GM23248 (cell line): ENCODE measurements around the gene BBOX1. TPM values are rescaled to one million over a fixed set of nuclear protein-coding genes. Genes with fewer than 3 reads are reported as not detected.

Source experiments
- DNase-seq: peaks from one replicate; pipeline ENCODE4 v3.0.0-alpha.2; 2015
- H2AFZ ChIP-seq: fragments of 200-600 bp; sonication (generic); 2 replicates; pipeline ENCODE4 v1.6.1; 2016; ENCODE audit warnings: antibody characterized with exemption
- H3F3A ChIP-seq: fragments of 200-600 bp; sonication (generic); 2 replicates; pipeline ENCODE4 v1.6.1; 2016; ENCODE audit warnings: mild to moderate bottlenecking, antibody characterized with exemption, mixed run types; ENCODE audit not compliant: insufficient read depth
- H3K27ac ChIP-seq: fragments of 200-600 bp; sonication (generic); 2 replicates; pipeline ENCODE4 v1.5.1; 2016; ENCODE audit warnings: mild to moderate bottlenecking
- H3K27me3 ChIP-seq: fragments of 200-600 bp; sonication (generic); replicated peaks from 2 replicates; pipeline ENCODE4 v1.6.1; 2016; ENCODE audit warnings: mild to moderate bottlenecking; ENCODE audit not compliant: insufficient read depth
- H3K36me3 ChIP-seq: fragments of 200-600 bp; sonication (generic); 2 replicates; pipeline ENCODE4 v1.6.1; 2016; ENCODE audit warnings: low read depth, mild to moderate bottlenecking
- H3K4me1 ChIP-seq: fragments of 200-600 bp; sonication (generic); 2 replicates; pipeline ENCODE4 v1.6.1; 2016; ENCODE audit warnings: mild to moderate bottlenecking; ENCODE audit not compliant: insufficient read depth
- H3K4me2 ChIP-seq: fragments of 200-600 bp; sonication (generic); one replicate; pipeline ENCODE4 v1.6.1; 2016; ENCODE audit warnings: mild to moderate bottlenecking; ENCODE audit not compliant: unreplicated experiment
- H3K4me3 ChIP-seq: fragments of 200-600 bp; sonication (generic); 2 replicates; pipeline ENCODE4 v1.5.1; 2016; ENCODE audit warnings: mild to moderate bottlenecking
- H3K79me2 ChIP-seq: fragments of 200-600 bp; sonication (generic); 2 replicates; pipeline ENCODE4 v1.6.1; 2016; ENCODE audit warnings: mild to moderate bottlenecking; ENCODE audit not compliant: insufficient read depth
- H3K9ac ChIP-seq: fragments of 200-600 bp; sonication (generic); 2 replicates; pipeline ENCODE4 v1.6.1; 2016; ENCODE audit warnings: mild to moderate bottlenecking
- H3K9me2 ChIP-seq: fragments of 200-600 bp; sonication (generic); 2 replicates; pipeline ENCODE4 v1.6.1; 2016; ENCODE audit warnings: mixed run types, mild to moderate bottlenecking, moderate library complexity; ENCODE audit not compliant: insufficient read depth
- H3K9me3 ChIP-seq: fragments of 200-600 bp; sonication (generic); one replicate; pipeline ENCODE4 v1.6.1; 2017; ENCODE audit warnings: low read depth
- H4K20me1 ChIP-seq: fragments of 200-600 bp; sonication (generic); 2 replicates; pipeline ENCODE4 v1.6.0; 2016; ENCODE audit not compliant: insufficient read depth
- EZH2 ChIP-seq: fragments of 200-600 bp; sonication (generic); IDR thresholded peaks from 2 replicates; pipeline ENCODE4 v1.6.1; 2018; ENCODE audit warnings: antibody characterized with exemption, mild to moderate bottlenecking; ENCODE audit not compliant: insufficient read depth, poor library complexity, severe bottlenecking
- EZH2phosphoT487 ChIP-seq: fragments of 200-600 bp; sonication (generic); IDR thresholded peaks from 2 replicates; pipeline ENCODE4 v1.6.1; 2018; ENCODE audit warnings: antibody characterized with exemption, moderate library complexity, mild to moderate bottlenecking, low read depth; ENCODE audit not compliant: insufficient read depth
- WGBS, 2 experiments: methylation state at CpG; one replicate each; pipeline ENCODE4 v1.1.6; 2015 to 2017; ENCODE audit warnings: low lambda C conversion rate in 2 of 2, low coverage in 1 of 2; ENCODE audit errors: missing lambda C conversion rate in 2 of 2; 5-methylcytosine and 5-hydroxymethylcytosine counted together
- in situ Hi-C: fragments of 300-500 bp; cut with MboI; formaldehyde crosslinking; loops from 2 replicates; pipeline ENCODE4 v1.15.0; 2020
- polyA plus RNA-seq: library from polyadenylated mRNA; unstranded; fragments of >200 nt; fragmentation: Nextera tagmentation; extraction: Ambion mirVana; gene quantifications from 2 replicates; pipeline ENCODE4 v1.2.1, GENCODE V29; 2016
- total RNA-seq: library from RNA; depleted of rRNA; stranded (reverse); fragments of >200 nt; shearing (Covaris generic); gene quantifications from 2 replicates; pipeline ENCODE4 v1.2.3, GENCODE V29; 2014

Gene BBOX1
- total and polyA plus RNA-seq, 2 experiments from 2014 or later: 0.23 TPM; not detected in 1

DNA sequence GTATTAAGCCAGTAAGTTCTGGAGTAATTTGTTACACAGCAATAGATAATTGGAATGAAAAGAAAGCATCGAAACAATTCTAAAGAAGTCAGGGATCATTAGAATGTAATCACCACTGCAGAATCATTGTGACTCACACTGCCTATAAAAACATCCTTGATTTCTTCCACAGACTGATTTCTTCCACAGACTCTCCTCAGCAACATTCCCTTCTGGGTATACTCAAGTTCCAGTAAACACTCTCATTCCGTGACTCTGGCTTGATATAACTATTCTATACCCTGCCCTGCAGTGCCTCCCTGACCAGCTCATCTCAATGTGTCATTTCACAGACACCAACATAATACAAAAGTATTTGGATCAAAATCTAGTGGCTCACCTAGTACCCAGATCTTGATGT is 120.5 kb downstream of the BBOX1 start:
- H3K27me3 ChIP-seq: no peaks in the 10 kb centered on the region
- no peaks in the 10 kb centered on the region for H3K79me2 ChIP-seq
- H3K9me3 ChIP-seq: no peaks in the 10 kb centered on the region
- no peak overlapping the region for H3K4me2 ChIP-seq
- in situ Hi-C loops: no loop called here
- no peaks in the 10 kb centered on the region for H3K36me3 ChIP-seq
- no peak overlapping the region for H3K9ac ChIP-seq
- DNase-seq: peak; percentile 14
- peaks cover 18% of the 10 kb centered on the region for H3F3A ChIP-seq
- no peak overlapping the region for H3K4me3 ChIP-seq
- TF ChIP-seq EZH2phosphoT487: no peak
- no peak for TF ChIP-seq EZH2
- H2AFZ ChIP-seq: no peak overlapping the region
- H4K20me1 ChIP-seq: no peaks in the 10 kb centered on the region
- no peak overlapping the region for H3K27ac ChIP-seq
- H3K4me1 ChIP-seq: peaks cover 5% of the 10 kb centered on the region
- WGBS, 2 experiments: 75 to 80% methylated on average over 2 of the region's 2 CpGs
- no peaks in the 10 kb centered on the region for H3K9me2 ChIP-seq

DNA sequence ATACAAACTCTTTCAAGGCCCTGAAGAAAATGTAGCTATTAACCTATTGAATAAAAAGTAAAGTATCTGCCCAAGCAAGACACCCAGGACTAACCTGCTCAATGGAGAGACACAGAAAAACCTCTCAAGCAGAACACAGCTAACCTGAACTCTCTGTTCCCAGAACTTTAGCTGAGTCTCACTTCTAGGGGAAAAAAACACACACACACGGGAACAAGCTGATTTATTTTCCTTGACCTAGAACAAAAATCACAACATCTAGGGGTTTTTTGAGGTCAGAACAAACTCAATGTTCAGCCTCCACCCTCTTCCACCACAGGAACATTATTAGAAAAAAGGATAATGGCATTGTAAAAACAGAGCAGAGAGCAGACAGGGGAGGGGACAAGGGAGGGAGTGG is 121.6 kb downstream of the BBOX1 start:
- no peak overlapping the region for H3K9ac ChIP-seq
- in situ Hi-C loops: no loop called here
- WGBS, 2 experiments: 42 to 68% methylated on average over 1 of the region's 1 CpG
- H3K36me3 ChIP-seq: no peaks in the 10 kb centered on the region
- no peaks in the 10 kb centered on the region for H3K9me2 ChIP-seq
- H3F3A ChIP-seq: peaks cover 18% of the 10 kb centered on the region
- no peaks in the 10 kb centered on the region for H3K79me2 ChIP-seq
- no peak overlapping the region for H3K4me2 ChIP-seq
- no peak for DNase-seq
- H3K9me3 ChIP-seq: no peaks in the 10 kb centered on the region
- H3K4me1 ChIP-seq: peaks cover 5% of the 10 kb centered on the region
- no peaks in the 10 kb centered on the region for H4K20me1 ChIP-seq
- H3K4me3 ChIP-seq: no peak overlapping the region
- no peak overlapping the region for H3K27ac ChIP-seq
- no peak for TF ChIP-seq EZH2
- TF ChIP-seq EZH2phosphoT487: no peak
- no peaks in the 10 kb centered on the region for H3K27me3 ChIP-seq
- H2AFZ ChIP-seq: no peak overlapping the region

DNA sequence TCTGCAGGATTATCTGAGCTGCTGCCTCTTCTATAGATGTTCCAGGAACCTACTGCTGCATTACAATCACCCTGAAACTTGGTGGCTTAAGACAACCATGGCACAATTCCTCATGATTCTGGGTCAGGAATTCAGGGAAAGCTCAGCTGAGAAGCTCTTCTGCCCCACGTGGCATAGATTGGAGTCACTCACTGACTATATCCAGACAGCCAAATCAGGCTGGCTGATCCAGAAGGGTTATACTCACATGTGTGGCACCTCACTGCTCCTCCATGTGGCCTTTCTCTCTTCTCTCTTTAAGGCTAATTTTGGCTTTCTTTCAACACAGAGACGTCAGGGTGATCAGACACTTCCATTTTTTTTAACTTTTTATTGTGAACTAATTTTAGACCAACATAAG is 125.5 kb downstream of the BBOX1 start:
- no peak overlapping the region for H3K27ac ChIP-seq
- no peak for TF ChIP-seq EZH2phosphoT487
- TF ChIP-seq EZH2: no peak
- no peak overlapping the region for H3K4me2 ChIP-seq
- no peaks in the 10 kb centered on the region for H4K20me1 ChIP-seq
- no peaks in the 10 kb centered on the region for H3K9me2 ChIP-seq
- H3K9me3 ChIP-seq: no peaks in the 10 kb centered on the region
- H3K79me2 ChIP-seq: no peaks in the 10 kb centered on the region
- DNase-seq: peak; percentile 19
- no peaks in the 10 kb centered on the region for H3K36me3 ChIP-seq
- WGBS, 2 experiments: 13 to 22% methylated on average over 2 of the region's 2 CpGs
- no peak overlapping the region for H3K9ac ChIP-seq
- H3K4me3 ChIP-seq: no peak overlapping the region
- no peaks in the 10 kb centered on the region for H3K27me3 ChIP-seq
- H3K4me1 ChIP-seq: peaks cover 4% of the 10 kb centered on the region
- peaks cover 3% of the 10 kb centered on the region for H3F3A ChIP-seq
- in situ Hi-C loops: no loop called here
- H2AFZ ChIP-seq: no peak overlapping the region

DNA sequence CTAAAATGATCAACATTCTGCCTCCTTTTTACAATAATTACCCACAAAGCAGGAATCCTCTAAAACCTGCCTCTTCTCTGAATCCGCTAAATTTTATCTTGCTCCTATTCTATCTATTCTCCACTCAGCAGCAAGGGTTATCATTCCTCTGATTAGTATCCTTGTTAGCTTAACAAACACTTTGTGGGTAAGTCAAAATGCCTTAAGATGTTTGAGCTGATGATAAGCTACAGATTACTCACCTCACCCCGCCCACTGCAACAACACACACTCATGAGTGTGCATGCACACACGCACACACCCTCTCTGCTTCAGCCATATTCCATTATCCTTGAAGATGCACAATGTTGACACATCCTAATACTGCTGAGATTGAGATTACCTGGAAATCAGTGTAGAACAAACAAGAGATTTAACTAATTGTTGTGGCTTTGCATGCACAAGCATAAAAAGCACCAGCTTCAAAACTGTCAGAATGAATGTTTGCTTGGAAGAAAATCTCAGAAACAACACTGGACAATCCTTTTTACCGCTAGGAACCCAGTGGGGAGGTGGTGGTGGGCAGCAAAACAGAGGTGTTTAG is 130.9 kb downstream of the BBOX1 start:
- Histone ChIP-seq H3K4me1 (peaks cover 8% of the 10 kb centered on the region), H3K9me3 (no peaks in the 10 kb centered on the region), H3K9ac (no peak overlapping the region), H3K4me3 (no peak overlapping the region), H3F3A (peaks cover 8% of the 10 kb centered on the region), H3K9me2 (no peaks in the 10 kb centered on the region), H3K27ac (no peak overlapping the region), H3K36me3 (no peaks in the 10 kb centered on the region), H3K79me2 (no peaks in the 10 kb centered on the region), H4K20me1 (no peaks in the 10 kb centered on the region), H3K27me3 (no peaks in the 10 kb centered on the region), H3K4me2 (peak overlapping the region; percentile 17), H2AFZ (no peak overlapping the region)
- in situ Hi-C loops: no loop called here
- WGBS, 2 experiments: 89 to 94% methylated on average over 4 of the region's 4 CpGs
- no peak for TF ChIP-seq EZH2phosphoT487
- no peak for TF ChIP-seq EZH2
- peak; percentile 39 for DNase-seq

DNA sequence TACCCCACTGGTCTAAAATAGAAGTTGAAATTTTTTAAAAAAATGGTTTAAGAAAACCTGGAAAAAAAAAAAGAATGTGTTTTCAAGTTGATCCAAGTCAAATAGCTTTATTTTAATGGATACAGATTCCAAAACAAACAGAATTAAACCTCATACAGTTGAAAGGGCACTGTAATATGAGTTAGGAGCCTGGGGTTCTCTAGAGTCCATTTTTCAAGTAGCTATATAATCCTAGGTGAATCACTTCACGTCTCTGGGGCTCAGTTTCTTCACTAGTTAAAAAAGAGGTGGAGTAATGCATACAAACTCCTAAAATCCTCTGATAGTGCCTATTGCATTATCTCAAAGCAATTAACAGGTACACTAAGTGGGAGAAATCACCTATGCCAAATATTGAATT is 132.9 kb downstream of the BBOX1 start:
- Histone ChIP-seq H3K4me1 (peaks cover 9% of the 10 kb centered on the region), H3K27ac (no peak overlapping the region), H3K27me3 (no peaks in the 10 kb centered on the region), H3K4me3 (no peak overlapping the region), H3K79me2 (no peaks in the 10 kb centered on the region), H3F3A (peaks cover 8% of the 10 kb centered on the region), H3K4me2 (no peak overlapping the region), H4K20me1 (no peaks in the 10 kb centered on the region), H3K36me3 (no peaks in the 10 kb centered on the region), H3K9ac (no peak overlapping the region), H3K9me2 (no peaks in the 10 kb centered on the region), H3K9me3 (no peaks in the 10 kb centered on the region), H2AFZ (no peak overlapping the region)
- in situ Hi-C loops: no loop called here
- no peak for TF ChIP-seq EZH2
- no peak for TF ChIP-seq EZH2phosphoT487
- 85 to 95% methylated on average over 1 of the region's 1 CpG for WGBS, 2 experiments
- DNase-seq: no peak
